H1 (cell line): Measurements from ENCODE around the gene MACROD2. TPM values are rescaled to one million over a fixed set of nuclear protein-coding genes. Genes with fewer than 3 reads are reported as not detected.

Experiments
- CTCF ChIA-PET: fragments of 300-600 bp; sonication (Branson Sonifier 250); formaldehyde crosslinking; loops from one replicate; lab custom pipeline; 2021; ENCODE audit not compliant: partially characterized antibody; lab: Charles Lee
- POLR2A ChIA-PET: fragments of 300-600 bp; sonication (Branson Sonifier 250); formaldehyde crosslinking; loops from one replicate; lab custom pipeline; 2021; ENCODE audit warnings: inconsistent platforms; ENCODE audit not compliant: partially characterized antibody; lab: Charles Lee
- DNase-seq, 2 experiments: peaks; one replicate each; pipeline versions ENCODE4 v3.0.0 to v3.0.0-alpha.2; 2010 to 2022; ENCODE audit warnings: low spot score in 2 of 2, low read depth in 1 of 2, mixed read lengths in 1 of 2
- FAIRE-seq: peaks from 2 replicates; lab custom pipeline; 2011; peaks lifted over from hg19 to GRCh38; lab: Jason Lieb, UNC
- H2AFZ ChIP-seq: 2 replicates; pipeline ENCODE4 v1.8.1; 2012; ENCODE audit warnings: low read length, inconsistent platforms
- H2AK5ac ChIP-seq: 2 replicates; pipeline ENCODE4 v1.6.1; 2013; ENCODE audit warnings: low read depth, low read length
- H2BK120ac ChIP-seq: replicated peaks from 2 replicates; pipeline ENCODE3; 2013; ENCODE audit warnings: low read depth, low read length, inconsistent platforms
- H2BK12ac ChIP-seq: 2 replicates; pipeline ENCODE4 v1.6.1; 2013; ENCODE audit warnings: low read depth, low read length
- H2BK15ac ChIP-seq: 2 replicates; pipeline ENCODE4 v1.6.1; 2013; ENCODE audit warnings: low read length
- H2BK20ac ChIP-seq: 2 replicates; pipeline ENCODE4 v1.6.1; 2013; ENCODE audit warnings: low read length
- H2BK5ac ChIP-seq: 2 replicates; pipeline ENCODE4 v1.6.1; 2013; ENCODE audit warnings: low read depth, low read length
- H3K14ac ChIP-seq: 2 replicates; pipeline ENCODE4 v1.6.1; 2013; ENCODE audit warnings: inconsistent platforms; ENCODE audit not compliant: insufficient read length
- H3K18ac ChIP-seq: 2 replicates; pipeline ENCODE4 v1.6.1; 2013; ENCODE audit warnings: low read length; ENCODE audit errors: extremely low read depth
- H3K23ac ChIP-seq: 2 replicates; pipeline ENCODE4 v1.6.1; 2013; ENCODE audit warnings: inconsistent platforms; ENCODE audit not compliant: insufficient read length
- H3K23me2 ChIP-seq: 2 replicates; pipeline ENCODE4 v1.6.1; 2013; ENCODE audit warnings: low read depth, low read length
- H3K27ac ChIP-seq: 2 replicates; pipeline ENCODE4 v1.6.1; 2011; ENCODE audit warnings: low read depth, low read length, inconsistent platforms
- H3K27me3 ChIP-seq, 4 experiments: replicated peaks in 1 of 4; 1 replicate in 1 of 4; 2 replicates in 3 of 4; pipeline versions ENCODE4 v1.6.1 to v1.8.1; 2011 to 2013; ENCODE audit warnings: low read length in 3 of 4, mild to moderate bottlenecking in 3 of 4, inconsistent platforms in 2 of 4, mixed read lengths in 2 of 4, moderate library complexity in 1 of 4; ENCODE audit not compliant: control insufficient read depth in 3 of 4, insufficient read depth in 3 of 4; ENCODE audit errors: extremely low read depth in 1 of 4
- H3K36me3 ChIP-seq, 4 experiments: 2 replicates each; pipeline versions ENCODE4 v1.6.1 to v1.8.1; 2011 to 2013; ENCODE audit warnings: mild to moderate bottlenecking in 4 of 4, low read length in 3 of 4, moderate library complexity in 2 of 4, control low read depth in 1 of 4, inconsistent platforms in 1 of 4; ENCODE audit not compliant: insufficient read depth in 4 of 4, control insufficient read depth in 2 of 4
- H3K4ac ChIP-seq: replicated peaks from 2 replicates; pipeline ENCODE3; 2013; ENCODE audit warnings: low read length, low read depth, mixed read lengths, inconsistent platforms; ENCODE audit not compliant: insufficient read length
- H3K4me1 ChIP-seq, 4 experiments: replicated peaks in 1 of 4; 1 replicate in 1 of 4; 2 replicates in 3 of 4; pipeline versions ENCODE4 v1.6.1 to v1.8.1; 2011 to 2013; ENCODE audit warnings: low read length in 3 of 4, inconsistent platforms in 2 of 4, mixed read lengths in 1 of 4; ENCODE audit not compliant: insufficient read depth in 4 of 4, control insufficient read depth in 3 of 4
- H3K4me2 ChIP-seq, 2 experiments: 2 replicates each; pipeline versions ENCODE4 v1.6.1 to v1.8.1; 2011 to 2013; ENCODE audit warnings: low read depth in 2 of 2, low read length in 2 of 2, control low read depth in 1 of 2, inconsistent platforms in 1 of 2, mild to moderate bottlenecking in 1 of 2; ENCODE audit not compliant: insufficient read depth in 1 of 2
- H3K4me3 ChIP-seq, 4 experiments: fragments of 200-600, 300-600 bp in 1 of 4; sonication (generic), shearing (Covaris generic), sonication (Bioruptor Twin) in 1 of 4; 2 replicates each; pipeline versions ENCODE4 v1.5.1 to v1.8.1; 2011 to 2016; ENCODE audit warnings: low read length in 4 of 4, low read depth in 3 of 4, control low read depth in 2 of 4, inconsistent platforms in 2 of 4, mild to moderate bottlenecking in 2 of 4, mixed read lengths in 1 of 4, moderate library complexity in 1 of 4; ENCODE audit not compliant: insufficient read depth in 2 of 4; ENCODE audit errors: extremely low read depth in 1 of 4
- H3K56ac ChIP-seq: replicated peaks from 2 replicates; pipeline ENCODE3; 2013; ENCODE audit warnings: low read depth, mild to moderate bottlenecking, mixed read lengths, low read length, inconsistent platforms; ENCODE audit not compliant: insufficient read length
- H3K79me1 ChIP-seq: 2 replicates; pipeline ENCODE4 v1.6.1; 2013; ENCODE audit warnings: low read depth, low read length, control low read depth
- H3K79me2 ChIP-seq, 2 experiments: 2 replicates each; pipeline versions ENCODE4 v1.6.1 to v1.8.1; 2012 to 2013; ENCODE audit warnings: low read length in 2 of 2, mild to moderate bottlenecking in 2 of 2, inconsistent platforms in 1 of 2; ENCODE audit not compliant: insufficient read depth in 2 of 2, control insufficient read depth in 1 of 2
- H3K9ac ChIP-seq, 4 experiments: replicated peaks in 1 of 4; 1 replicate in 1 of 4; 2 replicates in 3 of 4; pipeline versions ENCODE4 v1.6.1 to v1.8.1; 2011 to 2013; ENCODE audit warnings: low read depth in 3 of 4, low read length in 3 of 4, control low read depth in 2 of 4, mild to moderate bottlenecking in 2 of 4, moderate library complexity in 2 of 4, inconsistent platforms in 1 of 4; ENCODE audit errors: extremely low read depth in 1 of 4
- H3K9me3 ChIP-seq, 2 experiments: 2 replicates each; pipeline versions ENCODE4 v1.6.1 to v1.8.1; 2012 to 2013; ENCODE audit warnings: mild to moderate bottlenecking in 2 of 2, moderate library complexity in 2 of 2, control low read depth in 1 of 2, inconsistent platforms in 1 of 2, low read depth in 1 of 2, low read length in 1 of 2, mixed read lengths in 1 of 2; ENCODE audit not compliant: insufficient read depth in 2 of 2
- H4K20me1 ChIP-seq, 2 experiments: replicated peaks in 1 of 2; 2 replicates each; pipeline versions ENCODE3 to v1.8.1; 2011 to 2013; ENCODE audit warnings: inconsistent platforms in 2 of 2, low read length in 2 of 2, mild to moderate bottlenecking in 1 of 2; ENCODE audit not compliant: insufficient read depth in 2 of 2, control insufficient read depth in 1 of 2
- H4K5ac ChIP-seq: 2 replicates; pipeline ENCODE4 v1.6.1; 2013; ENCODE audit warnings: low read length, low read depth, mixed read lengths, inconsistent platforms; ENCODE audit not compliant: insufficient read length
- H4K8ac ChIP-seq: 2 replicates; pipeline ENCODE4 v1.8.0; 2013; ENCODE audit warnings: mild to moderate bottlenecking, moderate library complexity, low read length, inconsistent platforms; ENCODE audit not compliant: insufficient read depth; ENCODE audit errors: extremely low read depth
- H4K91ac ChIP-seq: replicated peaks from 2 replicates; pipeline ENCODE3; 2013; ENCODE audit warnings: low read length, mixed read lengths, inconsistent platforms; ENCODE audit not compliant: insufficient read length
- CREB1 ChIP-seq: IDR thresholded peaks from 2 replicates; pipeline ENCODE4 v1.6.1; 2012; ENCODE audit warnings: inconsistent platforms
- EP300 ChIP-seq, 2 experiments: IDR thresholded peaks; 1 replicate in 1 of 2; 2 replicates in 1 of 2; pipeline ENCODE4 v1.6.1; 2011 to 2012; ENCODE audit warnings: low read depth in 2 of 2, low read length in 2 of 2, mild to moderate bottlenecking in 2 of 2, borderline replicate concordance in 1 of 2, inconsistent platforms in 1 of 2, moderate library complexity in 1 of 2
- JUND ChIP-seq: IDR thresholded peaks from 2 replicates; pipeline ENCODE4 v1.6.1; 2011; ENCODE audit warnings: mild to moderate bottlenecking, improper control_type of control experiment, low read length
- POLR2A ChIP-seq, 2 experiments: IDR thresholded peaks; 1 replicate in 1 of 2; 2 replicates in 1 of 2; pipeline ENCODE4 v1.6.1; 2011; ENCODE audit warnings: low read depth in 2 of 2, low read length in 2 of 2, mild to moderate bottlenecking in 2 of 2; ENCODE audit errors: control extremely low read depth in 1 of 2
- RNF2 ChIP-seq: fragments of 200-900, 300-1000 bp; sonication (generic); IDR thresholded peaks from 2 replicates; pipeline ENCODE4 v1.7.1; 2016; ENCODE audit warnings: borderline replicate concordance, low read depth, mild to moderate bottlenecking, antibody characterized with exemption, low read length; ENCODE audit not compliant: poor library complexity, severe bottlenecking; ENCODE audit errors: missing control alignments
- SP4 ChIP-seq: IDR thresholded peaks from 2 replicates; pipeline ENCODE4 v1.6.1; 2012; ENCODE audit warnings: low read length, inconsistent platforms
- polyA plus RNA-seq, 7 experiments: library from polyadenylated mRNA; depleted of rRNA in 3 of 7; stranded (reverse) in 5 of 7; unstranded in 2 of 7; fragments of >200 nt in 5 of 7; fragments of 200-250 nt in 2 of 7; gene quantifications; 1 replicate in 5 of 7; 2 replicates in 1 of 7; 4 replicates in 1 of 7; pipeline versions ENCODE4 v1.2.1 to v1.2.3, GENCODE V29; 2011 to 2013; ENCODE audit warnings: missing spikeins in 2 of 7, mixed read lengths in 2 of 7
- total RNA-seq: library from RNA; stranded (reverse); fragmentation: NEBNext Ultra II Directional; extraction: Animal tissue kit (Norgen Biotek cat#: 25700); gene quantifications from 2 replicates; pipeline ENCODE4 v1.2.1, GENCODE V29; 2021
- TF ChIP-seq, protein P1 (sequence below): IDR thresholded peaks from 2 replicates; pipeline ENCODE4 v1.6.1; 2011; ENCODE audit warnings: low read length, improper control_type of control experiment
- TF ChIP-seq, protein P2 (sequence below): IDR thresholded peaks from 2 replicates; pipeline ENCODE4 v1.6.1; 2012; ENCODE audit warnings: inconsistent platforms

The MACROD2 gene
- total and polyA plus RNA-seq, 2 of the 8 experiments (the other 6 are each of a cell fraction or from before 2014, with no cell fraction given), result 0.70 to 3.9 TPM

DNA sequence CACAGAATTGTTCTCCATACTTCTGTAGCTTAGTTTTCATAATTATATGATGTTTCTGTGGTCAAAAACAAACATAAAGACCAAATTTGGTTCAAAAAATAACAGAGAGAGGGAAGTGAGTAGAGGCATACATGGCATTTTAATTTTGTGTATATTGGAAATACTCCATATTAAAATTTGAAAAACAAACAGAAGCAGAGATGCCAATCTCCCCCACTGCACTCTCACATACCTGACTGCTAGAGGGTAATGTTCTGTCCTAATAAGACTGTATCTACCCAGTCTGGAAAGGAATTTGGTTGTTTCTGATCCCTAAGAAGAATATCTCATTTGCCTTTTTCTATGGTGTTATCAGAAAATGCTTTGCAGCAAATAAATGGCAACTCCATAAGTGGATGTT is 1301.1 kb downstream of the MACROD2 start:
- H3K4ac ChIP-seq, result no peak overlapping the region
- CTCF ChIA-PET, result no interaction called here
- TF ChIP-seq RNF2, result no peak
- TF ChIP-seq CREB1, result no peak
- TF ChIP-seq POLR2A (IDR thresholded peaks at IDR 0.05; ENCODE audit: control extremely low read depth in 1 of 2, low read depth in 2 of 2, low read length in 2 of 2), result no peak
- no peak for TF ChIP-seq JUND
- TF ChIP-seq, protein P1, sequence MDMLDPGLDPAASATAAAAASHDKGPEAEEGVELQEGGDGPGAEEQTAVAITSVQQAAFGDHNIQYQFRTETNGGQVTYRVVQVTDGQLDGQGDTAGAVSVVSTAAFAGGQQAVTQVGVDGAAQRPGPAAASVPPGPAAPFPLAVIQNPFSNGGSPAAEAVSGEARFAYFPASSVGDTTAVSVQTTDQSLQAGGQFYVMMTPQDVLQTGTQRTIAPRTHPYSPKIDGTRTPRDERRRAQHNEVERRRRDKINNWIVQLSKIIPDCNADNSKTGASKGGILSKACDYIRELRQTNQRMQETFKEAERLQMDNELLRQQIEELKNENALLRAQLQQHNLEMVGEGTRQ, result no peak
- TF ChIP-seq SP4, result no peak
- TF ChIP-seq EP300 (IDR thresholded peaks at IDR 0.05; ENCODE audit: borderline replicate concordance in 1 of 2, low read depth in 2 of 2, low read length in 2 of 2), result no peak
- TF ChIP-seq, protein P2, sequence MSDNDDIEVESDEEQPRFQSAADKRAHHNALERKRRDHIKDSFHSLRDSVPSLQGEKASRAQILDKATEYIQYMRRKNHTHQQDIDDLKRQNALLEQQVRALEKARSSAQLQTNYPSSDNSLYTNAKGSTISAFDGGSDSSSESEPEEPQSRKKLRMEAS, result no peak

More for the DNA sequence above, 1301.1 kb downstream of the MACROD2 start:
- Histone ChIP-seq H2BK12ac (no peak overlapping the region), H2BK5ac (no peak overlapping the region), H2AFZ (no peak overlapping the region), H2AK5ac (no peak overlapping the region), H4K91ac (no peak overlapping the region), H3K4me2 (no peak overlapping the region), H3K27me3 (no peaks in the 10 kb centered on the region), H3K79me2 (no peaks in the 10 kb centered on the region), H4K5ac (no peak overlapping the region), H3K27ac (no peak overlapping the region), H4K20me1 (no peaks in the 10 kb centered on the region), H3K56ac (no peak overlapping the region), H3K23ac (no peak overlapping the region), H3K14ac (no peak overlapping the region), H2BK120ac (no peak overlapping the region), H4K8ac (no peak overlapping the region), H2BK15ac (no peak overlapping the region), H2BK20ac (no peak overlapping the region), H3K9me3 (no peaks in the 10 kb centered on the region), H3K4me1 (peaks cover 0 to 2% (median 0%) of the 10 kb centered on the region in 4 experiments; a peak in 1 of 7 replicates), H3K9ac (no peak overlapping the region), H3K4me3 (no peak overlapping the region), H3K36me3 (no peaks in the 10 kb centered on the region), H3K79me1 (no peaks in the 10 kb centered on the region), H3K23me2 (no peaks in the 10 kb centered on the region; the same call in 1 of the 2 replicates), H3K18ac (no peak overlapping the region)
- DNase-seq (no peak), FAIRE-seq (no peak)
- POLR2A ChIA-PET, result no interaction called here
